Aorta (tissue), 5 donors: ENCODE measurements around the gene FTO. TPM values are rescaled to one million over a fixed set of nuclear protein-coding genes. Genes with fewer than 3 reads are reported as not detected.

Experiments used
- ATAC-seq: fragments of 200-7000 bp; cut with Tn5 transposase; one replicate; pipeline ENCODE4 v1.9.1; 2022; ENCODE audit warnings: moderate library complexity; ENCODE audit not compliant: low FRiP score
- DNase-seq, 2 donors: peaks; one replicate each; pipeline ENCODE4 v3.0.0-alpha.2; 2020
- H3K27ac ChIP-seq, 2 donors: one replicate each; pipeline ENCODE4 v1.5.1; 2013; ENCODE audit warnings: low read length in 2 of 2, mild to moderate bottlenecking in 2 of 2, moderate library complexity in 2 of 2, control low read depth in 1 of 2, inconsistent platforms in 1 of 2, low read depth in 1 of 2
- H3K27me3 ChIP-seq, 2 donors: one replicate each; pipeline ENCODE4 v1.6.1; 2013; ENCODE audit warnings: control low read depth in 1 of 2, low read length in 1 of 2, mild to moderate bottlenecking in 1 of 2, moderate library complexity in 1 of 2; ENCODE audit not compliant: insufficient read depth in 2 of 2, control insufficient read depth in 1 of 2
- H3K36me3 ChIP-seq, 2 donors: one replicate each; pipeline ENCODE4 v1.6.1; 2013; ENCODE audit warnings: control low read depth in 1 of 2, low read length in 1 of 2, mild to moderate bottlenecking in 1 of 2; ENCODE audit not compliant: insufficient read depth in 2 of 2, control insufficient read depth in 1 of 2
- H3K4me1 ChIP-seq, 2 donors: one replicate each; pipeline ENCODE4 v1.6.1; 2013; ENCODE audit warnings: low read length in 2 of 2, control low read depth in 1 of 2, mild to moderate bottlenecking in 1 of 2, moderate library complexity in 1 of 2; ENCODE audit not compliant: insufficient read depth in 2 of 2, control insufficient read depth in 1 of 2
- H3K4me3 ChIP-seq, 2 donors: one replicate each; pipeline ENCODE4 v1.5.1; 2013; ENCODE audit warnings: low read length in 2 of 2, control low read depth in 1 of 2, mild to moderate bottlenecking in 1 of 2
- H3K9me3 ChIP-seq: one replicate; pipeline ENCODE4 v1.6.1; 2013; ENCODE audit warnings: mild to moderate bottlenecking, low read length; ENCODE audit not compliant: control insufficient read depth
- WGBS, 2 donors: extraction: QIAGEN DNeasy Blood & Tissue Kit; methylation state at CpG; one replicate each; pipeline ENCODE4 v1.1.7; 2013; 5-methylcytosine and 5-hydroxymethylcytosine counted together
- intact Hi-C, 2 donors: fragments of 100-400 bp; cut with DNase I; formaldehyde crosslinking; loops; one replicate each; pipeline versions ENCODE4 v1.14.2 to v1.15.0; 2022
- polyA plus RNA-seq, 2 donors: library from polyadenylated mRNA; stranded (reverse); fragments of 200-250 nt; gene quantifications; one replicate each; pipeline ENCODE4 v1.2.3, GENCODE V29; 2013
- total RNA-seq, 2 donors: library from RNA; stranded (reverse); fragmentation: NEBNext Ultra II Directional; extraction: Animal tissue kit (Norgen Biotek cat#: 25700); gene quantifications; one replicate each; pipeline ENCODE4 v1.2.1, GENCODE V29; 2021
- donor health status: healthy with polysubstance abuse.
- donor health status: Bipolar disorder and iron deficiency.
- donor health status: DM: no; HTN: no; CAD: no.
- donor health status: DM: no; HTN: no; CAD: no.
- donor health status: DM: yes; HTN: yes; CAD: no.

Gene FTO
- total and polyA plus RNA-seq, 4 donors: 17.9 to 97.7 (median 55.6) TPM

GRCh38 chr16:54075446-54075845 is 371.5 kb downstream of the FTO start:
- Histone ChIP-seq H3K36me3 (peaks cover 0 to 2% of the 10 kb centered on the region in 2 donors), H3K4me3 (no peak overlapping the region), H3K27me3 (no peaks in the 10 kb centered on the region), H3K27ac (no peak overlapping the region), H3K9me3 (no peaks in the 10 kb centered on the region), H3K4me1 (no peaks in the 10 kb centered on the region)
- 94 to 96% methylated on average over 4 of the region's 4 CpGs for WGBS, 2 donors
- no peak for ATAC-seq
- DNase-seq: no peak
- intact Hi-C loops: no loop called here

DNA sequence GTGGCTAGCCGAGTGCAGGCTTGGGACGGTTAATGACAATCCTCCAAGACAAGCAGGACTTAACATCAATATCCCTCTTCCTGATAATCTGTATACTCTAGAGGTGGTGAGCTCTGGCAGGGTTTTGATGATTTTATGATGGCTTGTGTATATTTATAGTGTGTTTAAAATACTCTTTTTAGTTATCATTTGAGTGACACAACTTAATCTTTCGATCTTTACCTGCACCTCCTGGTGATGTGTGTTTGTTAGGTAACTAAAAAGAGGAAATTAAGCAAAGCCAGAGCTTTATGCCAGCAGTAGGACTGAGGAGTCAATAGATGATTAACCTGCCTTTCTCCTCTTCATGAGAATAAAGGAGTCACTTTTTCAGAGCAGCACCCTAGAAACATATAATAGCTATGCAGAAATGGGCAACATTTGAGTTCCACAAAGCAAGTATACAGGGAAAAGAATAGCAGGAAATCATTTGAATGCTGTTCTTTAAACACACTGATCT is 372.1 kb downstream of the FTO start:
- intact Hi-C loops: no loop called here
- no peak overlapping the region for H3K27ac ChIP-seq
- H3K27me3 ChIP-seq: no peaks in the 10 kb centered on the region
- H3K36me3 ChIP-seq: no peaks in the 10 kb centered on the region
- H3K9me3 ChIP-seq: no peaks in the 10 kb centered on the region
- 94 to 98% methylated on average over 3 of the region's 3 CpGs for WGBS, 2 donors
- H3K4me3 ChIP-seq: no peak overlapping the region
- H3K4me1 ChIP-seq: no peaks in the 10 kb centered on the region
- DNase-seq (no peak), ATAC-seq (no peak)

- H3K9me3 ChIP-seq: no peaks in the 10 kb centered on the region
- H3K27me3 ChIP-seq: no peaks in the 10 kb centered on the region
- H3K4me3 ChIP-seq: no peak overlapping the region
- H3K36me3 ChIP-seq: peaks cover 0 to 3% of the 10 kb centered on the region in 2 donors
- H3K4me1 ChIP-seq: no peaks in the 10 kb centered on the region
- H3K27ac ChIP-seq: no peak overlapping the region
- DNase-seq (no peak), ATAC-seq (no peak)
- 86% methylated on average over 9 of the region's 9 CpGs for whole genome bisulfite sequencing, 2 donors
- intact Hi-C loops: no loop called here
These were observed 373.3 kb downstream of the FTO start for GRCh38 chr16:54077050-54077821.

- Histone ChIP-seq H3K27me3 (no peaks in the 10 kb centered on the region), H3K9me3 (no peaks in the 10 kb centered on the region), H3K27ac (no peak overlapping the region), H3K36me3 (peaks cover 0 to 3% of the 10 kb centered on the region in 2 donors), H3K4me1 (no peaks in the 10 kb centered on the region), H3K4me3 (no peak overlapping the region)
- 76 to 79% methylated on average over 7 of the region's 7 CpGs for WGBS, 2 donors
- DNase-seq: no peak
- intact Hi-C loops: no loop called here
- no peak for ATAC-seq
These were observed 376.6 kb downstream of the FTO start for GRCh38 chr16:54080524-54081008.

- Histone ChIP-seq H3K36me3 (peaks cover 0 to 2% of the 10 kb centered on the region in 2 donors), H3K4me3 (no peak overlapping the region), H3K9me3 (no peaks in the 10 kb centered on the region), H3K27ac (no peak overlapping the region), H3K27me3 (no peaks in the 10 kb centered on the region), H3K4me1 (no peaks in the 10 kb centered on the region)
- intact Hi-C loops: no loop called here
- DNase-seq (no peak), ATAC-seq (no peak)
- WGBS, 2 donors: 75 to 84% methylated on average over 4 of the region's 4 CpGs
These were observed 382.8 kb downstream of the FTO start for GRCh38 chr16:54086791-54087190.

DNA sequence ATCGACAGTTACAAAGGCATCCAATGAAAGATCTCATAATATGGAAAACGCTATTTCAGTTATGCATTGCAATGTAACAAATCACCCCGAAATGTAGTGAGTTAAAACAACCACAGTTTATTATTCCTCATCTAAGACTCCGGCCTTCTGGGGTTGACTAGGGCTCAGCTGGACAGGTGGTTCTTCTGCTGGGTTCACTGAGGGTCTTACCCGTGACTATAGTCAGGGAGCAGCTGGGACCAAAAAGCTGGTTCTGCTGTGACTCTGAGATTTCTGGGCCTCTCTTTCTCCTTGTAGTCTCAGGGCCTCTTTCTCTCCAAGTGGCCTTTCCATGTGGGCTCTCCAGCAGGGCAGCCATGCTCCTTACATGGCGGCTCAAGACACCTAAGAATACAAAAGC is 386.6 kb downstream of the FTO start:
- Histone ChIP-seq H3K36me3 (peaks cover 0 to 2% of the 10 kb centered on the region in 2 donors), H3K4me1 (no peaks in the 10 kb centered on the region), H3K27ac (no peak overlapping the region), H3K4me3 (no peak overlapping the region), H3K9me3 (no peaks in the 10 kb centered on the region), H3K27me3 (no peaks in the 10 kb centered on the region)
- intact Hi-C loops: no loop called here
- WGBS, 2 donors: 97 to 98% methylated on average over 6 of the region's 6 CpGs
- no peak for DNase-seq
- no peak for ATAC-seq

GRCh38 chr16:54093281-54093680 is 389.3 kb downstream of the FTO start:
- Histone ChIP-seq H3K27ac (no peak overlapping the region), H3K27me3 (no peaks in the 10 kb centered on the region), H3K4me3 (no peak overlapping the region), H3K4me1 (no peaks in the 10 kb centered on the region), H3K9me3 (no peaks in the 10 kb centered on the region), H3K36me3 (peaks cover 0 to 2% of the 10 kb centered on the region in 2 donors)
- ATAC-seq (no peak), DNase-seq (no peak)
- WGBS, 2 donors: 87% methylated on average over 13 of the region's 13 CpGs
- intact Hi-C loops: no loop called here

DNA sequence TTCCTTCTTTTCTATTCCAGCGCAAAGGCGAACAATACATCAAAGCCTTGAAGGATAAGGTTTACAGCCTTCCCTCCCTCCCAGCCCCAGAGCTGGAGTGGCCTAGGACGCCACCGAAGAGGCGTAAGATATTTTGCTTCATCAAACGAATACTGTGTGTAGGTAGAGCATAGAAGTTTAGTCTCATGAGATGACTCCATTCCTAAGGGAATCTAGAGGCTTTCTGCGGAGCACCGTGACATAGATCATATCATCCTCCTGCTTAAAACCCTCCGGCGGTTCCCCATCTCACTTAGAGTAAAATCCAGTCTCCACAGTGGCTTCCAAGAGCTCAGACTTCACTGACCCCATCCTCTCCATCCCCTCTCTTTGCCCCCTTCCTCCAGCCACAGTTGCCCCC is 390.7 kb downstream of the FTO start:
- DNase-seq (no peak), ATAC-seq (no peak)
- peaks cover 0 to 2% of the 10 kb centered on the region in 2 donors for H3K36me3 ChIP-seq
- no peak overlapping the region for H3K4me3 ChIP-seq
- H3K27ac ChIP-seq: no peak overlapping the region
- intact Hi-C loops: no loop called here
- no peaks in the 10 kb centered on the region for H3K9me3 ChIP-seq
- no peaks in the 10 kb centered on the region for H3K27me3 ChIP-seq
- no peaks in the 10 kb centered on the region for H3K4me1 ChIP-seq
- WGBS, 2 donors: 97 to 99% methylated on average over 10 of the region's 10 CpGs

DNA sequence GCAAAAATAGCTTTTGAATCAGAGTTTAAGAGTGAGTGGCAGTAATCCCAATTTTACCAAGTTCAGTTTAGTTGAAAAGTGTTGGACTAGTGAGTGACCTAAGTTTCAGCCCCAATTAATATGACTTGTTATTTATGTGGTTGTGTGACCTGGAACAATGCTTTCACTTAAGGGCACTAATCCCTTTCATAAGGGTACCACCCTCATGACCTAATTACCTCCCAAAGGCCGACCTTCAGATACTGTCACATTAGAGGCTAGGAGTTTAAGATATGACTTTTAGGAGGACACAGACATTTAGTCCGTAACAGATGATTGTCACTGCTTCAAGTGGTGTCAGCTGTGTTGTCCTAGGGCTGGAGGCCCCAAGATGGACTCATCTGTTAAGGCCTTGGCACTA is 392.7 kb downstream of the FTO start:
- no peaks in the 10 kb centered on the region for H3K36me3 ChIP-seq
- 96 to 98% methylated on average over 2 of the region's 2 CpGs for WGBS, 2 donors

More for the DNA sequence above, 392.7 kb downstream of the FTO start:
- H3K4me1 ChIP-seq: no peaks in the 10 kb centered on the region
- ATAC-seq (no peak), DNase-seq (no peak)
- intact Hi-C loops: no loop called here
- no peaks in the 10 kb centered on the region for H3K9me3 ChIP-seq
- H3K27ac ChIP-seq: no peak overlapping the region
- H3K27me3 ChIP-seq: no peaks in the 10 kb centered on the region
- no peak overlapping the region for H3K4me3 ChIP-seq
